HEK293T (cell line): Measurements from ENCODE around the gene REEP2.

Experiments used
- CTCF ChIA-PET: fragments of 350-600 bp; formaldehyde crosslinking; extraction: SDS; loops from one replicate; lab custom pipeline; 2021; ENCODE audit warnings: antibody characterized with exemption, inconsistent platforms; lab: Yijun Ruan, JAX
- POLR2A ChIA-PET: fragments of 350-600 bp; formaldehyde crosslinking; extraction: SDS; loops from one replicate; lab custom pipeline; 2020; ENCODE audit warnings: antibody characterized with exemption, inconsistent platforms; lab: Yijun Ruan, JAX
- DNase-seq: peaks from one replicate; pipeline ENCODE4 v3.0.0; 2012; ENCODE audit warnings: mixed read lengths; ENCODE audit errors: extremely low spot score
- ARNT ChIP-seq: fragments of 450-650 bp; IDR thresholded peaks from 2 replicates; pipeline ENCODE4 v1.6.1; 2017; ENCODE audit warnings: mild to moderate bottlenecking
- BHLHE40 ChIP-seq: fragments of 450-650 bp; IDR thresholded peaks from 2 replicates; pipeline ENCODE4 v1.6.1; 2016; ENCODE audit warnings: mild to moderate bottlenecking, moderate library complexity, borderline replicate concordance
- CTBP1 ChIP-seq: fragments of 450-650 bp; IDR thresholded peaks from 2 replicates; pipeline ENCODE4 v1.6.1; 2016; ENCODE audit warnings: borderline replicate concordance
- ELF4 ChIP-seq: fragments of 450-650 bp; IDR thresholded peaks from 2 replicates; pipeline ENCODE4 v1.6.1; 2017; ENCODE audit warnings: antibody characterized with exemption
- FOXA1 ChIP-seq: fragments of 450-650 bp; IDR thresholded peaks from 2 replicates; pipeline ENCODE4 v1.6.1; 2016; ENCODE audit warnings: mild to moderate bottlenecking
- FOXK2 ChIP-seq: fragments of 450-650 bp; IDR thresholded peaks from 2 replicates; pipeline ENCODE4 v1.6.1; 2016; ENCODE audit warnings: mild to moderate bottlenecking
- FOXM1 ChIP-seq: fragments of 450-650 bp; IDR thresholded peaks from 2 replicates; pipeline ENCODE4 v1.6.1; 2017; ENCODE audit warnings: mild to moderate bottlenecking, borderline replicate concordance
- HDGF ChIP-seq: fragments of 450-650 bp; IDR thresholded peaks from 2 replicates; pipeline ENCODE4 v1.6.1; 2017; ENCODE audit warnings: antibody characterized with exemption, borderline replicate concordance
- L3MBTL2 ChIP-seq: fragments of 450-650 bp; conservative IDR thresholded peaks from 2 replicates; pipeline ENCODE4 v1.6.1; 2016; ENCODE audit warnings: mild to moderate bottlenecking
- LEF1 ChIP-seq: fragments of 450-650 bp; IDR thresholded peaks from 2 replicates; pipeline ENCODE4 v1.6.1; 2017; ENCODE audit warnings: mild to moderate bottlenecking, borderline replicate concordance
- NFRKB ChIP-seq: fragments of 450-650 bp; IDR thresholded peaks from 2 replicates; pipeline ENCODE4 v1.6.1; 2016; ENCODE audit warnings: mild to moderate bottlenecking, moderate library complexity
- PKNOX1 ChIP-seq: fragments of 450-650 bp; IDR thresholded peaks from 2 replicates; pipeline ENCODE4 v1.6.1; 2016
- SP1 ChIP-seq: fragments of 450-650 bp; IDR thresholded peaks from 2 replicates; pipeline ENCODE4 v1.6.1; 2017
- SUZ12 ChIP-seq: fragments of 450-650 bp; IDR thresholded peaks from 2 replicates; pipeline ENCODE4 v1.6.1; 2016; ENCODE audit warnings: mild to moderate bottlenecking
- TARDBP ChIP-seq: fragments of 450-650 bp; IDR thresholded peaks from 2 replicates; pipeline ENCODE4 v1.6.1; 2016
- ZNF384 ChIP-seq: fragments of 450-650 bp; IDR thresholded peaks from 2 replicates; pipeline ENCODE4 v1.6.1; 2016

The REEP2 gene

GRCh38 chr5:138448481-138449398, 9.9 kb downstream of the REEP2 start:
- DNase-seq: no peak
- ChIA-PET CTCF (interaction anchor here (0.5 to 6.8 kb wide), 9 partner anchors 10 to 862 kb away, joined by 3 to 115 read pairs (median 3); partner anchors contain the start of genes KDM3B and REEP2), POLR2A (interaction anchor here (0.9 to 3.4 kb wide), 9 partner anchors 10 to 270 kb away, joined by 3 to 14 read pairs (median 8); partner anchors contain the start of genes BRD8, CDC23, EGR1 and ETF1)
- TF ChIP-seq ARNT (no peak), BHLHE40 (no peak), ELF4 (no peak), HDGF (no peak)

DNA sequence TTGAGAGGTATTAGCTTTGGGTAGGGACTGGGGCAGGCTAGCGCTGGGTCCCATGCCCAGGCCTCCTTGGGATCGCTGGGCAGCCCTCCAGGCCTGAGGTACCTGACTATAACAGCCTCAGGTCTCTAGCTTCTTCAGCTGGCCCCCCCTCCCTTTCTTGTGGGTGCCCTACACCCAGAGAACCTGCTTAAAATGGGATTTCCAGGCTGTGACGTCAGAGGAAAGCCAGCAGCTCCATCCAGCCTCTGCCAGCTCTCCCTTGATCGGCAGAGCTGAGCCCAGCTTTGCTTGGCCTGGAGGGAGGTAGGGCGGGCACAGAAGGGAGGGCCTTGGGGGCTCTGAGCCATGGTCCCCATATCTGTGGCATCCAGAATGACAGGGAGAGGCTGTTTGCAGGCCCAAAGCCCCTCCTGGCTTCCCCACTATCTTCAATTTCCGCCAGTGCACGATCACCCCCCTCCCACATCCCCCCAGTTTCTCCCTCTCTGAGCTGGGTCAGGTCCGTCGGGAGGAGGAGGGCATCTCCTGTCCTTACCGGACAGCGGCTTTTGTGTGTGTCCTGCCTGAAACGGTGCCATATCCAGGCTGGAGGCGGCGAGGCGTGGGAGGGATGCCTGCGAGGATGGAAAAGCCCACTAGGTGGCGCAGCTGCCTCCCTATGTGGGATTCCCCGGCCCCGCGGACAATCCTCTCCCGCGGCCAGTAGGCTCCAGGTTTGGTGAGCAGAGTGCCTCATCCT, 10.8 kb downstream of the REEP2 start:
- peak; percentile 95 for DNase-seq
- ChIA-PET CTCF (interaction anchor here (0.6 to 6.8 kb wide), 16 partner anchors 9 to 1035 kb away, joined by 3 to 115 read pairs (median 3); partner anchors contain the start of genes CDC23, KDM3B, KIF20A and REEP2), POLR2A (interaction anchor here (0.8 to 3.4 kb wide), 10 partner anchors 11 to 271 kb away, joined by 3 to 14 read pairs (median 6); partner anchors contain the start of genes BRD8, EGR1, ETF1 and HSPA9)
- 0 out of 2 replicates have a peak, but pooled peaks have one; percentile 61 for TF ChIP-seq HDGF
- TF ChIP-seq L3MBTL2: no peak

DNA sequence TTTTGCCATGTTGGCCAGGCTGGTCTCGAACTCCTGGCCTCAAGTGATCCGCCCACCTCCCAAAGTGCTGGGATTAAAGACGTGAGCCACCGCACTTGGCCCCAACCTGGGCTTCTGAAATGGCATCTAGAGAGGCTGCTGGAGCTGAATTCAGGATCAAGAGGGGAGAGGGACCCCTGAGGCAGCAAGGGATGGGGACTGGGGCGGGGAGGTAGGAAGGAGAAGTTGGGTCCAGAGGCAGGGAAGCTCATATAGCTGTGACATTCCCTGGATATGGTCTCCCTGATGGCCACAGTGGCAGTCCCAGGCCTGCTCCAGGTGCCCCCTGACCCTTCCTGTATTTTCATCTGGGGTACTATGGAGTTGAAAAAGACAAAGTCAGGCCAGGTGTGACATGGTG, 12.1 kb downstream of the REEP2 start:
- DNase-seq: no peak
- TF ChIP-seq FOXK2 (no peak), ZNF384 (no peak), NFRKB (no peak), HDGF (no peak), L3MBTL2 (no peak), TARDBP (no peak), SP1 (no peak), FOXM1 (no peak), FOXA1 (no peak)
- CTCF ChIA-PET: interaction anchor here (0.7 to 6.8 kb wide), 4 partner anchors 48 to 238 kb away, joined by 3 to 115 read pairs (median 4); partner anchors contain the start of gene CDC23
- POLR2A ChIA-PET: interaction anchor here (1.6 to 3.4 kb wide), 2 partner anchors 12 to 15 kb away, joined by 4 to 14 read pairs; partner anchors contain the start of gene REEP2

GRCh38 chr5:138452720-138453119, 13.9 kb downstream of the REEP2 start:
- no peak for DNase-seq
- ChIA-PET CTCF (interaction anchor here (0.7 to 6.8 kb wide), 3 partner anchors 37 to 51 kb away, joined by 4 to 115 read pairs (median 6); no protein-coding TSS in a partner anchor), POLR2A (no interaction called here)
- TF ChIP-seq FOXM1 (no peak), NFRKB (no peak), FOXA1 (no peak), FOXK2 (no peak), ZNF384 (no peak), PKNOX1 (no peak), L3MBTL2 (no peak), BHLHE40 (no peak), HDGF (no peak), SP1 (no peak), CTBP1 (no peak), ARNT (no peak)

DNA sequence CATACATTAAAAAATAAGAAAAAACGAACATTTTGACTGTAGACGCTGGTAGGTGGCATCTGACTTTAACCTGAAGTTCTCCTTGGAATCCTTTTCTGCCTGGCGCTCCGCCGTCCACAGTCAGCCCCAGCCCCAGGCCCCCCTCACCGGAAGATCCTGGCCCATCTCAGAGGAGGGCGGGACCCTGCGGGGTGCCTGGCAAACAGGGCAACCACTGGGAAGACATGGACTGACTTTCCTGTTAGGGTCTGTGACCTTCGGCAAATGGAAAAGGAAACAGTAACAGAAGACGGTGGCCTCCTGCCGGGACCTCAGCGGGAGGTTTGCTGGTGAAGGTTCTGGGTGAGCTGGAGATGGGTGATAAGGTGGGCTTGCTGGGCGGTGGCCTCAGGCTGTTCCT, 14.7 kb downstream of the REEP2 start:
- DNase-seq: no peak
- ChIA-PET CTCF (interaction anchor here (0.9 to 6.8 kb wide), 2 partner anchors 46 to 50 kb away, joined by 4 to 115 read pairs; no protein-coding TSS in a partner anchor), POLR2A (no interaction called here)
- no peak for TF ChIP-seq L3MBTL2
- no peak for TF ChIP-seq FOXK2

DNA sequence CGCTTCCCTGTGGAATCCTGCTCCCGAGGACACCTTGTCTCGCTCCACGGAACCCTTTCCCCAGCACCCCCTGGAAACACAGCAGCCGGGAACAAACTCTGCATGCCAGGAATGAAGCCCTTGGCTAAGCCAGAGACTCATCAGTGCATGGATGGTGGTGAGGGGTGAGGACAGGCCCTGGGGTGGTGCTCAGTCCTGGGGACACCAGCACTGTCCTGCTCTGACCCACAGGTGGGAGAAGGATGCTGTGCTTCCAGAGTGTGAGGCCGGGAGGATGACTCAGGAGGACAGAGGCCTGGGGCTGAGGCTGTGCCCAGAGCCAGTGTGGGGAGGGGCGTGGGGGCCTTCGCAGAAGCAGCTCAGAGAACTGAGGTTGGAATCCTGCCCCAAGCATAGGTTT, 15.3 kb downstream of the REEP2 start:
- no peak for DNase-seq
- ChIA-PET CTCF (interaction anchor here (1.0 kb wide), 1 partner anchor 50 kb away, joined by 5 read pairs; no protein-coding TSS in a partner anchor), POLR2A (interaction anchor here (0.9 kb wide), 1 partner anchor 9 kb away, joined by 6 read pairs; no protein-coding TSS in a partner anchor)
- TF ChIP-seq FOXK2 (no peak), ARNT (no peak), SP1 (no peak), FOXA1 (no peak), HDGF (no peak), L3MBTL2 (no peak), LEF1 (no peak), ZNF384 (no peak), BHLHE40 (no peak), NFRKB (no peak), CTBP1 (no peak), PKNOX1 (no peak), SUZ12 (no peak)
